EH (cell line): ENCODE results near the gene RTBDN.
A peak's percentile ranks its signal among the peaks of the same experiment; 100 is the strongest.

ENCODE experiments used
- DNase-seq: peaks from one replicate; pipeline ENCODE4 v3.0.0-alpha.2; 2015; ENCODE audit warnings: low read depth

RTBDN gene

GRCh38 chr19:12792051-12792852 lies 42.1 kb downstream of the RTBDN start:
- DNase-seq, result peak; percentile 67

GRCh38 chr19:12791345-12792050 lies 42.9 kb downstream of the RTBDN start, which contains the start of gene JUNB:
TSS of gene JUNB (plus strand) at chr19:12791486. CDS start at chr19:12791772, 286 bp downstream.
- peak; percentile 97 for DNase-seq

- no peak for DNase-seq
Measured at GRCh38 chr19:12790628-12791344, 43.6 kb downstream of the RTBDN start.

GRCh38 chr19:12789904-12790619 lies 44.3 kb downstream of the RTBDN start:
- peak; percentile 97 for DNase-seq

- no peak for DNase-seq
Measured at GRCh38 chr19:12789098-12789903, 45.1 kb downstream of the RTBDN start.

- DNase-seq, result peak; percentile 74
Measured at GRCh38 chr19:12788682-12789097, 45.7 kb downstream of the RTBDN start.

GRCh38 chr19:12788042-12788681 lies 46.2 kb downstream of the RTBDN start:
- DNase-seq, result no peak

GRCh38 chr19:12787458-12787857 lies 46.9 kb downstream of the RTBDN start:
- DNase-seq, result no peak

GRCh38 chr19:12786952-12787351 lies 47.4 kb downstream of the RTBDN start:
- no peak for DNase-seq

GRCh38 chr19:12786141-12786870 lies 48.1 kb downstream of the RTBDN start:
- DNase-seq, result no peak

GRCh38 chr19:12785431-12786031 lies 48.8 kb downstream of the RTBDN start:
- DNase-seq, result no peak

GRCh38 chr19:12784871-12785430 lies 49.4 kb downstream of the RTBDN start:
- DNase-seq, result no peak

GRCh38 chr19:12784394-12784870 lies 49.9 kb downstream of the RTBDN start:
- DNase-seq, result peak; percentile 48

GRCh38 chr19:12783849-12784393 lies 50.5 kb downstream of the RTBDN start:
- DNase-seq, result peak; percentile 64

GRCh38 chr19:12783291-12783848 lies 51.0 kb downstream of the RTBDN start:
- DNase-seq, result no peak

GRCh38 chr19:12782424-12783290 lies 51.7 kb downstream of the RTBDN start:
- DNase-seq, result peak; percentile 81

GRCh38 chr19:12782174-12782423 lies 52.3 kb downstream of the RTBDN start:
- DNase-seq, result no peak
